ENCODE measurements around the gene ATP10A.

ATP10A gene

GRCh38 chr15:25824618-25825017 lies 38.5 kb downstream of the ATP10A start:
- DNase-seq (ENCODE audit: low spot score), result no peak

GRCh38 chr15:25812845-25813244 lies 50.3 kb downstream of the ATP10A start:
- DNase-seq (ENCODE audit: low spot score), result no peak

GRCh38 chr15:25812073-25812472 lies 51.1 kb downstream of the ATP10A start:
- no peak for DNase-seq (ENCODE audit: low spot score)

GRCh38 chr15:25811481-25811906 lies 51.6 kb downstream of the ATP10A start:
- no peak for DNase-seq (ENCODE audit: low spot score)

GRCh38 chr15:25810631-25811091 lies 52.5 kb downstream of the ATP10A start:
- no peak for DNase-seq (ENCODE audit: low spot score)

GRCh38 chr15:25810154-25810553 lies 53.0 kb downstream of the ATP10A start:
- no peak for DNase-seq (ENCODE audit: low spot score)

GRCh38 chr15:25807063-25807462 lies 56.1 kb downstream of the ATP10A start:
- DNase-seq (ENCODE audit: low spot score), result no peak

- no peak for DNase-seq (ENCODE audit: low spot score)
Measured at GRCh38 chr15:25805031-25805430, 58.1 kb downstream of the ATP10A start.

- no peak for DNase-seq (ENCODE audit: low spot score)
Measured at GRCh38 chr15:25804451-25804850, 58.7 kb downstream of the ATP10A start.

GRCh38 chr15:25803541-25803940 lies 59.6 kb downstream of the ATP10A start:
- DNase-seq (ENCODE audit: low spot score), result no peak

GRCh38 chr15:25803036-25803435 lies 60.1 kb downstream of the ATP10A start:
- peak; percentile 4 for DNase-seq (ENCODE audit: low spot score)

- no peak for DNase-seq (ENCODE audit: low spot score)
Measured at GRCh38 chr15:25802285-25802830, 60.8 kb downstream of the ATP10A start.

- DNase-seq (ENCODE audit: low spot score), result no peak
Measured at GRCh38 chr15:25801586-25802284, 61.4 kb downstream of the ATP10A start.

- no peak for DNase-seq (ENCODE audit: low spot score)
Measured at GRCh38 chr15:25800761-25801515, 62.2 kb downstream of the ATP10A start.

GRCh38 chr15:25799906-25800700 lies 63.0 kb downstream of the ATP10A start:
- no peak for DNase-seq (ENCODE audit: low spot score)

- no peak for DNase-seq (ENCODE audit: low spot score)
Measured at GRCh38 chr15:25797936-25798901, 64.9 kb downstream of the ATP10A start.

GRCh38 chr15:25797511-25797935 lies 65.6 kb downstream of the ATP10A start:
- DNase-seq (ENCODE audit: low spot score), result no peak

- DNase-seq (ENCODE audit: low spot score), result no peak
Measured at GRCh38 chr15:25797035-25797434, 66.1 kb downstream of the ATP10A start.

- DNase-seq (ENCODE audit: low spot score), result no peak
Measured at GRCh38 chr15:25796395-25796794, 66.7 kb downstream of the ATP10A start.

- DNase-seq (ENCODE audit: low spot score), result no peak
Measured at GRCh38 chr15:25795712-25796111, 67.4 kb downstream of the ATP10A start.

- no peak for DNase-seq (ENCODE audit: low spot score)
Measured at GRCh38 chr15:25795061-25795460, 68.1 kb downstream of the ATP10A start.
